ENCODE data around the gene CCSER1.
"Not testable (repeated sequence)": the region's sequence is repeated elsewhere in the genome, so short reads cannot be mapped to it uniquely, and the experiment has no call there.

The CCSER1 gene

GRCh38 chr4:91620952-91621351, 1493.8 kb downstream of the CCSER1 start:
- TF ChIP-seq CTCF (conservative IDR thresholded peaks at IDR 0.05; ENCODE audit: low read length) = no peak
- no peak for TF ChIP-seq EZH2phosphoT487 (IDR thresholded peaks at IDR 0.05; ENCODE audit: borderline replicate concordance)
- Histone ChIP-seq H3K4me2 (ENCODE audit: low read depth, low read length, poor library complexity, severe bottlenecking) (no peak overlapping the region), H3K4me1 (ENCODE audit: insufficient read depth, low read length, poor library complexity, severe bottlenecking) (no peaks in the 10 kb centered on the region), H3K79me2 (ENCODE audit: insufficient read depth, low read length) (no peaks in the 10 kb centered on the region), H3K4me3 (ENCODE audit: low read length, poor library complexity, severe bottlenecking) (no peak overlapping the region), H3K36me3 (ENCODE audit: insufficient read depth, low read length) (no peaks in the 10 kb centered on the region), H3K9me2 (replicated peaks; ENCODE audit: low read depth, low read length) (no peaks in the 10 kb centered on the region), H3K27me3 (ENCODE audit: insufficient read depth, low read length, poor library complexity, severe bottlenecking) (no peaks in the 10 kb centered on the region), H3F3A (ENCODE audit: low read depth) (no peaks in the 10 kb centered on the region), H4K20me1 (ENCODE audit: insufficient read depth, low read length, poor library complexity, severe bottlenecking) (no peaks in the 10 kb centered on the region), H2AFZ (ENCODE audit: low read length) (no peak overlapping the region), H3K9me3 (ENCODE audit: insufficient read depth, low read depth, low read length) (no peaks in the 10 kb centered on the region), H3K9ac (ENCODE audit: low read depth, low read length, poor library complexity, severe bottlenecking) (no peak overlapping the region)

- Histone ChIP-seq H3K9me2 (replicated peaks; ENCODE audit: low read depth, low read length) (no peaks in the 10 kb centered on the region), H4K20me1 (ENCODE audit: insufficient read depth, low read length, poor library complexity, severe bottlenecking) (no peaks in the 10 kb centered on the region), H3K9ac (ENCODE audit: low read depth, low read length, poor library complexity, severe bottlenecking) (no peak overlapping the region), H3K4me3 (ENCODE audit: low read length, poor library complexity, severe bottlenecking) (no peak overlapping the region), H3F3A (ENCODE audit: low read depth) (no peaks in the 10 kb centered on the region), H3K36me3 (ENCODE audit: insufficient read depth, low read length) (no peaks in the 10 kb centered on the region), H3K9me3 (ENCODE audit: insufficient read depth, low read depth, low read length) (no peaks in the 10 kb centered on the region), H2AFZ (ENCODE audit: low read length) (no peak overlapping the region), H3K4me1 (ENCODE audit: insufficient read depth, low read length, poor library complexity, severe bottlenecking) (no peaks in the 10 kb centered on the region), H3K27me3 (ENCODE audit: insufficient read depth, low read length, poor library complexity, severe bottlenecking) (no peaks in the 10 kb centered on the region), H3K4me2 (ENCODE audit: low read depth, low read length, poor library complexity, severe bottlenecking) (no peak overlapping the region), H3K79me2 (ENCODE audit: insufficient read depth, low read length) (no peaks in the 10 kb centered on the region)
- TF ChIP-seq EZH2phosphoT487 (IDR thresholded peaks at IDR 0.05; ENCODE audit: borderline replicate concordance) (no peak), CTCF (conservative IDR thresholded peaks at IDR 0.05; ENCODE audit: low read length) (no peak)
Measured at GRCh38 chr4:91621446-91621845, 1494.3 kb downstream of the CCSER1 start.

- H3K36me3 ChIP-seq (ENCODE audit: insufficient read depth, low read length) = no peaks in the 10 kb centered on the region
- no peak overlapping the region for H3K4me2 ChIP-seq (ENCODE audit: low read depth, low read length, poor library complexity, severe bottlenecking)
- H3K4me3 ChIP-seq (ENCODE audit: low read length, poor library complexity, severe bottlenecking) = no peak overlapping the region
- H4K20me1 ChIP-seq (ENCODE audit: insufficient read depth, low read length, poor library complexity, severe bottlenecking) = no peaks in the 10 kb centered on the region
- H3F3A ChIP-seq (ENCODE audit: low read depth) = no peaks in the 10 kb centered on the region
- no peaks in the 10 kb centered on the region for H3K79me2 ChIP-seq (ENCODE audit: insufficient read depth, low read length)
- H3K27me3 ChIP-seq (ENCODE audit: insufficient read depth, low read length, poor library complexity, severe bottlenecking) = no peaks in the 10 kb centered on the region
- no peaks in the 10 kb centered on the region for H3K4me1 ChIP-seq (ENCODE audit: insufficient read depth, low read length, poor library complexity, severe bottlenecking)
- no peak for TF ChIP-seq EZH2phosphoT487 (IDR thresholded peaks at IDR 0.05; ENCODE audit: borderline replicate concordance)
- no peak for TF ChIP-seq CTCF (conservative IDR thresholded peaks at IDR 0.05; ENCODE audit: low read length)
- H3K9ac ChIP-seq (ENCODE audit: low read depth, low read length, poor library complexity, severe bottlenecking) = no peak overlapping the region
- H3K9me3 ChIP-seq (ENCODE audit: insufficient read depth, low read depth, low read length) = no peaks in the 10 kb centered on the region
- H3K9me2 ChIP-seq (replicated peaks; ENCODE audit: low read depth, low read length) = no peaks in the 10 kb centered on the region
- H2AFZ ChIP-seq (ENCODE audit: low read length) = no peak overlapping the region
Measured at GRCh38 chr4:91622925-91623602, 1495.9 kb downstream of the CCSER1 start.

- not testable (repeated sequence) for H3K4me2 ChIP-seq (ENCODE audit: low read depth, low read length, poor library complexity, severe bottlenecking); H3K4me3 ChIP-seq (ENCODE audit: low read length, poor library complexity, severe bottlenecking); H3K27me3 ChIP-seq (ENCODE audit: insufficient read depth, low read length, poor library complexity, severe bottlenecking); H3K36me3 ChIP-seq (ENCODE audit: insufficient read depth, low read length); H3F3A ChIP-seq (ENCODE audit: low read depth); H3K9me2 ChIP-seq (replicated peaks; ENCODE audit: low read depth, low read length); H4K20me1 ChIP-seq (ENCODE audit: insufficient read depth, low read length, poor library complexity, severe bottlenecking); H3K79me2 ChIP-seq (ENCODE audit: insufficient read depth, low read length); H2AFZ ChIP-seq (ENCODE audit: low read length); H3K4me1 ChIP-seq (ENCODE audit: insufficient read depth, low read length, poor library complexity, severe bottlenecking); H3K9ac ChIP-seq (ENCODE audit: low read depth, low read length, poor library complexity, severe bottlenecking); H3K9me3 ChIP-seq (ENCODE audit: insufficient read depth, low read depth, low read length)
Measured at GRCh38 chr4:91623603-91623967, 1496.4 kb downstream of the CCSER1 start.

Measured in Loucy (cell line).